Activated CD4-positive, alpha-beta T cell treated with anti-CD3 and anti-CD28 coated beads, Interleukin-2, Interleukin-6, amounts not matched to agents 100 ng/mL and 50 ng/mL, durations not matched to agents 16 hours and 8 hours (primary cell): ENCODE measurements around the gene CSF2.

Source experiments
- DNase-seq: peaks from one replicate; pipeline ENCODE4 v3.0.0-alpha.2; 2020

The CSF2 gene

GRCh38 chr5:132073231-132074013 is at the start of gene CSF2:
TSS of gene CSF2 (plus strand) at chr5:132073789. CDS start at chr5:132073824, 35 bp downstream.
- peak; percentile 49 for DNase-seq

GRCh38 chr5:132024117-132024435 is 49.5 kb upstream of the CSF2 start:
- no peak for DNase-seq

GRCh38 chr5:132024789-132025402 is 48.7 kb upstream of the CSF2 start:
- no peak for DNase-seq

- no peak for DNase-seq
Observed at GRCh38 chr5:132025403-132025971, 48.1 kb upstream of the CSF2 start.

GRCh38 chr5:132026516-132027008 is 47.0 kb upstream of the CSF2 start:
- DNase-seq: peak; percentile 67

DNA sequence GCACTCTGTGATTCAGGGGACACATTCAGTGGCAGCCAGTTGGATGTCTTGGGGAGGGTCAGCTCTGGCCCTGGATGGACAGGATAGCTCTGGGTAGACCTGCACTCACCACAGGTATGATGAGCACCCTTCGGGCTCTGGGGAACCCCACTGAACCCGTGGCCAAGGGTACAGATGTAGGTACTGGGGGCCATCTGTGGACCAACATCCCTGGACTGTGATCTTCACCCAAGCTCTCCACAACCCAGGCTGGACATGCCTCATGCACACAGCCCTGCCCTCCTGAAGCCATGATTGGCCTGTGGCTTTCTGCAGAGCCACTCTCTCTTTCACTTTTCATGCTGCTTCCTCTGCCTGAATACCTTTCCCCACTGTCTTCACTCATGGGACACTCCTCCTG is 46.6 kb upstream of the CSF2 start:
- DNase-seq: no peak

DNA sequence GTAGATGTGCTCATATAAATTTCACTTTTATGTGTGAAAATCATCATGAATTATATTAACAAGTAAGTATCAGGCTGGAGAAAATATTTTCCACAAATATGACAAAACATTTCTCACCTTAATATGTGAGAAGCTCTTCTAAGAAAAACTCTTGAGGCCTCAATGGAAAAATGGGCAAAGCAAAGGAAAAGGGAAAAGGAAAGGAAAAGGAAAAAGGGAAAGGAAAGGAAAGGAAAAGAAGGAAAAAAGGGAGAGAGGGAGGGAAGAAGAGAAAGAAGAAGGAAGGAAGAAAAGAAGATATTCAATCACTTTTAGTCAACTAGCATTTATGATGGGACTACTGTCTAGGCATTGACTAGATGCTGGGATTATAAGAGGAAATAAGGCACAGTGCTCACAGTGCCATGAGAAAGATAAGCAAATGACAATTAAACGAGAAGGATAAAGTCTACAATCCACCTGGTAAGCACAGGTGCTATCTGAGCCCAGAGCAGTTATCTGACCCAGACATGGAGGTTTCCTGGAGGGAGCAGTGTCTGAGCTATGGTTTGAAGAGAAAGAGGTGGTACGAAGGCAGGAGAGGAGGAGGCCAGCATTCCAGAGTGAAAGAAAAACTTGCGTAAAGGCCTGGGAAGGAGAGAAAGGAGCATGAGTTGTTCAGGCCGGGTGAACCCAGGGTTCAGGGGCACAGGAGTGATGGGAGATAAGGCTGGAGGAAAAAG is 43.8 kb upstream of the CSF2 start:
- DNase-seq: no peak

DNA sequence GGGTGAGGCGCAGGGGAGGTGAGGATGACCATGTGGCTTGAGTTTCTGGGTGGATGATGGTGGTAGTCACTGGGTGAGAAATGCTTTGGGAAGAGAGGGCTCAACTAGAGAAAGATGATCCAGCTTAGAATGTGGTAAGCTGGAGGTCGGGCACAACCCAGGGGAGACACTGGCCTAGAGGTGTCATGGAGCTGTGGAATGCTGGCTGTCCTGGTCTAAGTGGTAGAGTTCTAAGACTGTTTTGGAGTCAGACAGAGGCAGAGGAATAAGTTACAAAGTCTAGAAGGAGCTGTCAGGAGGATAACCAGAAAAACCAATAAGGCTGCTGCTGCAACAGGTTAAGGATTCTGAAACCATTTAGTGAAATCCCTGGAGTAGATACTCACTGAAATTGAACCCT is 43.0 kb upstream of the CSF2 start:
- DNase-seq: no peak

DNA sequence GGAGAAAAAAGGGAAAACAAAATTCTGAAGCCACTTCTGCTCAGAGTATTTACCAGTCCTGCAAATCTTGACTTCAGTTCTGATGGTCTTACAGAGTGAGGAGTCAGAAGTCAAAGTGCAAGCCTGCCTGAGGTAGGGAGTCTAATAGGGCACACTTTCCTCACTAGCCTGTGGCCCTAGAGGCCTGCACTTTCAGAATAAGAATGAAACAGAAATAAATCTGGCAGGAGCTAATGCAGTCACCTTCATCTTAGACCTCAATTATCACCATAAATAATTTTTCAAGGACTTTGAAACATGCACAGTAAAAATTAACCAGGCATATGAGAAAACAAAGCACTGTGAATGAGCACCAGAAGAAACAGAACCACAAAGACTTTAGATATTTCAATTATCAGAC is 41.4 kb upstream of the CSF2 start:
- DNase-seq: no peak

- no peak for DNase-seq
Observed at GRCh38 chr5:132033122-132033521, 40.5 kb upstream of the CSF2 start.

GRCh38 chr5:132037353-132037752 is 36.2 kb upstream of the CSF2 start:
- no peak for DNase-seq

DNA sequence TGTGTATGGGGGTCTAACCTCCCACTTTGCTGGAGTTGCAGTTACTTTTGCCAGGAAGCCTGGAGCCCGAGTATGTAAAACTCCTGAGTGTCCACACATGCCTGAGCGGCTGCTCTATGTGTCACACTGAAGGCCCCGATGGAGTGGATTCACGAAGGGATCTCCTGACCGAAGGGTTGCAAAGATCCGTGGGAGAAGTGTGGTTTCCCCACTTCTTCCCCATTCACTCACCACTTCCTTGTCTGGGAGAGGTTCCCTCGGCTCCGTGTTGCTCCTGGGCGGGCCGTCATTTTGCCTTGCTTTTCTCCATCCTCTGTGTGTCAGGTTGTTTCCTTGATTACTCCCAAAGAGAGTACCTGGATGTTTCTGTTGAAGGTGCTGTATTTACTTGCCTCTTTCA is 29.4 kb upstream of the CSF2 start:
- no peak for DNase-seq

DNA sequence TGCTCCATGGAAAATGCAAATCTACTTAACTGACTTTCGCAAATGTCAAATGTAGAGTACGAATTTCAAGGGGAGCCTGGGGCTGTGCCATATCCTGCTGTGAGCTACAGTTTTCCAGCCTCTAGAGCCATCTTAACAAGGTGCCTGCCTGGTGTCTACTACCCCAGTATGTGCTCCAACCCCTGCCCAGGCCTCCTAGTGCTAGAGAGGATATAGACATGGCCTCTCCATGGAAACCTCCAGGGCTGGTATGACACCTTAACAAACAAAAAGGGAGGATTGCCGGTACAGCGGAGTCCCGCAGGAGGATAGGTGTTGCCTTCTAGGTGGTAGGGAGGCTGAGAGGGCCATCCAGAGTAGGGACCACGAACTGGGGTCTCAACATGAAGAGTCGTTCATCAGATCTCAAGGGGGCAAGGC is 26.7 kb upstream of the CSF2 start:
- no peak for DNase-seq

DNA sequence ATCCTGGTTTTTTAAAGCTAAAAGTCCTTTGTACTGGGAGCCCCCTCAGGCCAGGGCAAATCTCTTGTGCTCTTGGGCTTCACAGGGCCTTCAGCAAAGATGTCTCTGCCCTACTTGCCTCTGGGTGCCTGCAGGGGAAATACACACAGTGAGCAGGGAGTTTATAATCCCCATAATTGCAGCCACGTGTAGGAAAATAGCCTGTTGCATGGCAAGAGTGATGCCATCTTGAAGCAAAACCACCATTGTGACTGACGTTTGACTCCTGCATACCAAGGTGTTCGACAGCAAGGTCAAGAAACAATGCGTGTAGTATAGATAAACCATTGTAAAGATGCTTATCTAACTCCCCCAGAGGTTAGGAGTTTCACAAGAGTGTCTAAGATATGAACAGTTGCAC is 24.5 kb upstream of the CSF2 start:
- no peak for DNase-seq

DNA sequence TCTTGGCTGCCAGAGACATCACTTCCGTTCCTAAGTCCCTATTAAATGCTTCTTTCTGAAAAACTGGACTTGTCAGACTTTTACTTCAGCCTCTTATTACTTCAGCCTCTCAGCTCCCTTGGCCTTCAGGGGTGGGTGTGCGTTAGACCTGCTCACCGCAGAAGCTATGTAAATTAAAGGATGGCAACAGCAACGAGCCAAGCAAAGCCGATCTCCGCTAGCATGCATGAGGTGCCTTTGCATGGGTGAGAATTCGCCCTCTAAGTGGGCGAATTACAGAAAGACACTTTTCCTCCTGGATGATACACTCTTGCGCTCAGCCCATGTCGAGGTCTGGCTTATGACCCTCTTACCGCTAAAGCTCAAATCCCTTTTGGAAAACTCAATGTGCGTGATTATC is 24.0 kb upstream of the CSF2 start:
- no peak for DNase-seq

DNA sequence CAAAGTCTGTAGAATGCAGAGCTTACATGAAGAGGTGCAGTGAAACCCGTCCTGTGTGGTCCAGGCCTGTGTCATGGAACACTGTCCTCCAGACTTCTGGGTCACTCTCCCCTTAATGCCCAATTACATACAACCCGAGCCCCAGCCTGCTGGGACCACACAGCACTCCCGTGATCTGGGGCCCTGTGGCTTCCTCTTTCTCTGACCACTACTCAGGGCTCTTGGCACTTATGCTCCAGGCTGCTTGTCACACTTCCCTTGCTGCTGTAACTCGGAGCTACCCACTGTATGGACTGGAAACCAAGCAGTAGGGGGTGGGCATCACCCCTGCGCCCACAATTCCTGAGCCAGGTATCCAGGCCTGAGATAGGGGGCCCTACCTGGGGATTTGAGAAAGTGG is 23.5 kb upstream of the CSF2 start:
- no peak for DNase-seq

GRCh38 chr5:132050661-132051552 is 22.7 kb upstream of the CSF2 start:
- DNase-seq: no peak

GRCh38 chr5:132052520-132052919 is 21.1 kb upstream of the CSF2 start:
- DNase-seq: no peak

DNA sequence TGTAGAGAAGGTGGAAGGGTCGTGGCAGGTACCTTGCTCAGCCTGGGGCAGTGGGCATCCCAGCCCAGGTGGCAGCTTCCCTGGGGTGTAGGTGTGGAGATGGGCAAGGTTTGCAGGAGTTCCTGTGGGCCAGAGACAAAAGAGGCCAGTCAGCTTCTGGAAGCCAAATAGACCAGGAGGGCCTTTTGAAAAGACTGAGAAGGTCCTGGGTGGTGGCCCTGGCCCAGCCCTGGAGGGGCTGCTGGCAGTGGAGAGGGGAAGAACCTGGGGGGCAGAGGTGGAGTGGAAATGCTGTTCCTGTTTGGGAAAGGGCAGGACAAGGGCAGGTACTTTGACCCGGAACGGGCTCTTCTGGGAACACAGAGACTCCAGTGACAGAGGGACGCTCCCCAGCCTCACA is 20.1 kb upstream of the CSF2 start:
- no peak for DNase-seq

GRCh38 chr5:132054031-132054696 is 19.4 kb upstream of the CSF2 start:
- no peak for DNase-seq

DNA sequence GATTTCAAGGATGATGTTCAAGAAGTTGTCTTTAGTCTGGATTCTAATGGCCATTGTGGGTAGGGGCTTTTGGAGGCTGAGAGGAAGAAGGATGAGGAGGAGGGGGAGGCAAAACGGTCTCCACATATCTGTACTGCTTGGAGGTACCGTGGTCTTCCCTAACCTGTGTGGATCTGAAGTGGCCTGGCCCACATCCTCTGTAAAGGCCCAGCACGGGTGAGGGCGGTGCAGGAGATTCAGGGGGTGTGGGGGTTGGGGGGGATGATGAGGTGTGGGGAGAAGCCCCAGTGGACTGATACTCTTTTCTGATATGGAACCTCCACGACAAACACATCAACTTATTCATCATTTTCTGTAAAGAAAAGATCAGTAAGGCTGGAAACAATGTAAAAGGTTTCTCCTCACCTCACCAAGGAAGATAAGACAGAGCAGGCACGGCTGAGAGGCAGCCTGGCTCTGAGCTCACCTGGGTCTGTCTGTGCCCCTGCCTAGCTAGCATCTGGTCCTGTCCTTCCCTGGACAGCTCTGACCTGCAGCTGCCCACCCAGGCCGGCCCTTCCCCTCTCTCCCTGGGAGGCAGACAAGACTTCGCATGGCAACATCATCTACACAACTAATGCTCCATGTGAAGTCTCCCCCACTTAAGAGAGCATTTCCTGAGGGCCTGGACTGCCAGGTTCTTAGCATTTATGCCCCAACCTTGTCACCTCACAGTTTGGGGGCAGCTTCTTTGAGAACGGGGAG is 18.7 kb upstream of the CSF2 start:
- no peak for DNase-seq
